SH-SY5Y (cell line): ENCODE measurements around the gene OR6S1.

ENCODE experiments used
- GATA2 ChIP-seq: IDR thresholded peaks from 2 replicates; pipeline ENCODE4 v1.6.1; 2011; ENCODE audit warnings: mild to moderate bottlenecking, low read depth, low read length
- GATA3 ChIP-seq: IDR thresholded peaks from 2 replicates; pipeline ENCODE4 v1.6.1; 2011; ENCODE audit warnings: low read depth, mild to moderate bottlenecking, low read length, moderate library complexity

GRCh38 chr14:20659813-20660395, 18.4 kb upstream of the OR6S1 start:
- TF ChIP-seq GATA3 (no peak), GATA2 (no peak)
